Measurements from ENCODE around the gene PRSS23.

PRSS23 gene

GRCh38 chr11:86790867-86791849, 9.2 kb upstream of the PRSS23 start:
- DNase-seq (ENCODE audit: low spot score): no peak

GRCh38 chr11:86792150-86792549, 8.2 kb upstream of the PRSS23 start:
- no peak for DNase-seq (ENCODE audit: low spot score)

GRCh38 chr11:86793307-86793706, 7.0 kb upstream of the PRSS23 start:
- no peak for DNase-seq (ENCODE audit: low spot score)

GRCh38 chr11:86795511-86795910, 4.8 kb upstream of the PRSS23 start:
- no peak for DNase-seq (ENCODE audit: low spot score)

- DNase-seq (ENCODE audit: low spot score): peak; percentile 71
These were observed 4.4 kb upstream of the PRSS23 start for GRCh38 chr11:86795949-86796348.

GRCh38 chr11:86797133-86797532, 3.2 kb upstream of the PRSS23 start:
- no peak for DNase-seq (ENCODE audit: low spot score)

- peak; percentile 47 for DNase-seq (ENCODE audit: low spot score)
These were observed 1.4 kb upstream of the PRSS23 start for GRCh38 chr11:86798988-86799387.

- no peak for DNase-seq (ENCODE audit: low spot score)
These were observed 664 bp upstream of the PRSS23 start for GRCh38 chr11:86799680-86800075.

- DNase-seq (ENCODE audit: low spot score): no peak
These were observed 574 bp downstream of the PRSS23 start for GRCh38 chr11:86800960-86801272.

- peak; percentile 27 for DNase-seq (ENCODE audit: low spot score)
These were observed 1.0 kb downstream of the PRSS23 start for GRCh38 chr11:86801364-86801763.

GRCh38 chr11:86802146-86802545, 1.8 kb downstream of the PRSS23 start:
- peak; percentile 23 for DNase-seq (ENCODE audit: low spot score)

- peak; percentile 72 for DNase-seq (ENCODE audit: low spot score)
These were observed 2.3 kb downstream of the PRSS23 start for GRCh38 chr11:86802601-86803051.

GRCh38 chr11:86803136-86804045, 3.0 kb downstream of the PRSS23 start:
- peak; percentile 59 for DNase-seq (ENCODE audit: low spot score)

GRCh38 chr11:86804951-86805350, 4.6 kb downstream of the PRSS23 start:
- DNase-seq (ENCODE audit: low spot score): no peak

- DNase-seq (ENCODE audit: low spot score): peak; percentile 10
These were observed 5.5 kb downstream of the PRSS23 start for GRCh38 chr11:86805873-86806310.

GRCh38 chr11:86806903-86807302, 6.6 kb downstream of the PRSS23 start:
- DNase-seq (ENCODE audit: low spot score): no peak

- no peak for DNase-seq (ENCODE audit: low spot score)
These were observed 7.0 kb downstream of the PRSS23 start for GRCh38 chr11:86807360-86807759.

- DNase-seq (ENCODE audit: low spot score): no peak
These were observed 9.2 kb downstream of the PRSS23 start for GRCh38 chr11:86809561-86809960.

GRCh38 chr11:86810288-86810687, 9.9 kb downstream of the PRSS23 start:
- no peak for DNase-seq (ENCODE audit: low spot score)

GRCh38 chr11:86811637-86812321, 11.4 kb downstream of the PRSS23 start:
- DNase-seq (ENCODE audit: low spot score): peak; percentile 26

GRCh38 chr11:86812322-86812670, 12.0 kb downstream of the PRSS23 start:
- no peak for DNase-seq (ENCODE audit: low spot score)

GRCh38 chr11:86812981-86813380, 12.6 kb downstream of the PRSS23 start:
- no peak for DNase-seq (ENCODE audit: low spot score)

Data from kidney capillary endothelial cell (primary cell).